Astrocyte (in vitro differentiated cells and primary cell): ENCODE results near the gene NEK10. TPM values are rescaled to one million over a fixed set of nuclear protein-coding genes. Genes with fewer than 3 reads are reported as not detected.

Source experiments
- DNase-seq: peaks from one replicate; pipeline ENCODE4 v3.0.0-alpha.2; 2010; ENCODE audit warnings: low read depth
- FAIRE-seq: peaks from 2 replicates; lab custom pipeline; 2011; peaks lifted over from hg19 to GRCh38; lab: Jason Lieb, UNC
- H2AFZ ChIP-seq: 2 replicates; pipeline ENCODE4 v1.6.0; 2012; ENCODE audit warnings: low read depth, low read length, inconsistent platforms
- H3K27ac ChIP-seq: 2 replicates; pipeline ENCODE4 v1.5.1; 2011; ENCODE audit warnings: low read depth, low read length, inconsistent platforms
- H3K27me3 ChIP-seq: 2 replicates; pipeline ENCODE4 v1.6.0; 2011; ENCODE audit warnings: low read length, inconsistent platforms; ENCODE audit not compliant: insufficient read depth
- H3K36me3 ChIP-seq: 2 replicates; pipeline ENCODE4 v1.5.1; 2011; ENCODE audit warnings: low read length, inconsistent platforms; ENCODE audit not compliant: insufficient read depth
- H3K4me1 ChIP-seq: 2 replicates; pipeline ENCODE4 v1.5.1; 2011; ENCODE audit warnings: low read length, inconsistent platforms; ENCODE audit not compliant: insufficient read depth
- H3K4me2 ChIP-seq: 2 replicates; pipeline ENCODE4 v1.6.0; 2012; ENCODE audit warnings: low read length, inconsistent platforms
- H3K4me3 ChIP-seq: 2 replicates; pipeline ENCODE4 v1.5.1; 2011; ENCODE audit warnings: low read depth, mild to moderate bottlenecking, low read length, inconsistent platforms; ENCODE audit not compliant: insufficient read depth
- H3K79me2 ChIP-seq: 2 replicates; pipeline ENCODE4 v1.6.0; 2012; ENCODE audit warnings: mild to moderate bottlenecking, low read length, inconsistent platforms; ENCODE audit not compliant: insufficient read depth
- H3K9ac ChIP-seq: 2 replicates; pipeline ENCODE4 v1.6.0; 2012; ENCODE audit warnings: mild to moderate bottlenecking, low read length, inconsistent platforms
- H3K9me3 ChIP-seq: 2 replicates; pipeline ENCODE4 v1.5.1; 2012; ENCODE audit warnings: low read depth, mild to moderate bottlenecking, low read length, inconsistent platforms; ENCODE audit not compliant: insufficient read depth
- H4K20me1 ChIP-seq: 2 replicates; pipeline ENCODE4 v1.6.0; 2012; ENCODE audit warnings: low read length, inconsistent platforms; ENCODE audit not compliant: insufficient read depth
- H3K27ac Mint-ChIP-seq: one replicate; pipeline ENCODE4 v1.8.0; 2021; ENCODE audit warnings: mild to moderate bottlenecking, mixed read lengths; ENCODE audit not compliant: unreplicated experiment
- H3K27me3 Mint-ChIP-seq: one replicate; pipeline ENCODE4 v1.8.0; 2021; ENCODE audit warnings: low read depth, mixed read lengths; ENCODE audit not compliant: unreplicated experiment
- H3K36me3 Mint-ChIP-seq: one replicate; pipeline ENCODE4 v1.8.0; 2021; ENCODE audit warnings: low read depth, mixed read lengths; ENCODE audit not compliant: unreplicated experiment
- H3K4me1 Mint-ChIP-seq: one replicate; pipeline ENCODE4 v1.8.0; 2021; ENCODE audit warnings: low read depth, mixed read lengths; ENCODE audit not compliant: unreplicated experiment
- H3K4me3 Mint-ChIP-seq: one replicate; pipeline ENCODE4 v1.8.0; 2021; ENCODE audit warnings: mild to moderate bottlenecking, moderate library complexity, mixed read lengths; ENCODE audit not compliant: unreplicated experiment
- H3K9me3 Mint-ChIP-seq: one replicate; pipeline ENCODE4 v1.8.0; 2021; ENCODE audit warnings: mild to moderate bottlenecking, mixed read lengths; ENCODE audit not compliant: unreplicated experiment
- CTCF ChIP-seq: IDR thresholded peaks from 2 replicates; pipeline ENCODE4 v1.5.1; 2011; ENCODE audit warnings: low read depth, mild to moderate bottlenecking, inconsistent platforms, low read length, moderate library complexity; ENCODE audit not compliant: insufficient read depth
- EZH2 ChIP-seq: IDR thresholded peaks from 2 replicates; pipeline ENCODE4 v1.6.1; 2012; ENCODE audit warnings: mild to moderate bottlenecking, low read length, inconsistent platforms; ENCODE audit not compliant: insufficient read depth
- total RNA-seq: library from RNA; stranded (reverse); gene quantifications from 2 replicates; pipeline ENCODE4 v1.2.1, GENCODE V29; 2021

NEK10 gene
- total RNA-seq, 1 donor from 2014 or later, result 3.2 TPM

GRCh38 chr3:27184261-27184660 is 184.9 kb downstream of the NEK10 start:
- Histone ChIP-seq H3K4me1 (no peaks in the 10 kb centered on the region), H3K9ac (no peak overlapping the region), H3K79me2 (no peaks in the 10 kb centered on the region), H3K4me3 (no peak overlapping the region), H3K27ac (no peak overlapping the region), H3K27me3 (no peaks in the 10 kb centered on the region), H3K9me3 (no peaks in the 10 kb centered on the region), H3K36me3 (no peaks in the 10 kb centered on the region), H4K20me1 (no peaks in the 10 kb centered on the region), H3K4me2 (no peak overlapping the region), H2AFZ (no peak overlapping the region)
- FAIRE-seq (peak; percentile 71), DNase-seq (no peak)
- H3K36me3 Mint-ChIP-seq, result no peaks in the 10 kb centered on the region
- no peak overlapping the region for H3K4me3 Mint-ChIP-seq
- H3K4me1 Mint-ChIP-seq, result no peaks in the 10 kb centered on the region
- H3K27ac Mint-ChIP-seq, result no peak overlapping the region
- no peaks in the 10 kb centered on the region for H3K9me3 Mint-ChIP-seq
- H3K27me3 Mint-ChIP-seq, result no peaks in the 10 kb centered on the region
- TF ChIP-seq EZH2 (no peak), CTCF (no peak)

GRCh38 chr3:27176256-27176655 is 192.9 kb downstream of the NEK10 start:
- H3K27ac ChIP-seq, result no peak overlapping the region
- no peaks in the 10 kb centered on the region for H3K9me3 ChIP-seq
- Mint-ChIP-seq H3K27me3 (no peaks in the 10 kb centered on the region), H3K36me3 (peaks cover under 1% of the 10 kb centered on the region), H3K27ac (no peak overlapping the region), H3K4me3 (no peak overlapping the region), H3K4me1 (no peaks in the 10 kb centered on the region), H3K9me3 (no peaks in the 10 kb centered on the region)
- H3K79me2 ChIP-seq, result no peaks in the 10 kb centered on the region
- no peaks in the 10 kb centered on the region for H3K4me1 ChIP-seq
- peak; percentile 16 for DNase-seq
- TF ChIP-seq EZH2 (no peak), CTCF (no peak)
- no peak overlapping the region for H3K9ac ChIP-seq
- H3K36me3 ChIP-seq, result no peaks in the 10 kb centered on the region
- H4K20me1 ChIP-seq, result no peaks in the 10 kb centered on the region
- H2AFZ ChIP-seq, result no peak overlapping the region
- no peak overlapping the region for H3K4me2 ChIP-seq
- H3K27me3 ChIP-seq, result no peaks in the 10 kb centered on the region
- no peak for FAIRE-seq
- H3K4me3 ChIP-seq, result no peak overlapping the region

- DNase-seq (no peak), FAIRE-seq (no peak)
- no peaks in the 10 kb centered on the region for H3K9me3 ChIP-seq
- no peaks in the 10 kb centered on the region for H3K36me3 ChIP-seq
- H2AFZ ChIP-seq, result no peak overlapping the region
- H3K4me2 ChIP-seq, result no peak overlapping the region
- H3K4me3 ChIP-seq, result no peak overlapping the region
- no peaks in the 10 kb centered on the region for H4K20me1 ChIP-seq
- Mint-ChIP-seq H3K9me3 (peaks cover 4% of the 10 kb centered on the region), H3K27me3 (no peaks in the 10 kb centered on the region), H3K27ac (no peak overlapping the region), H3K36me3 (peaks cover 7% of the 10 kb centered on the region), H3K4me1 (no peaks in the 10 kb centered on the region), H3K4me3 (no peak overlapping the region)
- TF ChIP-seq EZH2 (no peak), CTCF (no peak)
- no peak overlapping the region for H3K9ac ChIP-seq
- H3K4me1 ChIP-seq, result no peaks in the 10 kb centered on the region
- no peaks in the 10 kb centered on the region for H3K27me3 ChIP-seq
- no peak overlapping the region for H3K27ac ChIP-seq
- no peaks in the 10 kb centered on the region for H3K79me2 ChIP-seq
Measured at GRCh38 chr3:27174530-27174929, 194.7 kb downstream of the NEK10 start.
